Mesothelial cell of epicardium (in vitro differentiated cells): ENCODE measurements around the gene PPP1R3C. TPM values are rescaled to one million over a fixed set of nuclear protein-coding genes. Genes with fewer than 3 reads are reported as not detected.

Source experiments
- DNase-seq, 2 experiments: peaks; one replicate each; pipeline ENCODE4 v3.0.0; 2021; ENCODE audit warnings: low spot score in 2 of 2; ENCODE audit not compliant: unreplicated experiment in 2 of 2
- H3K27ac Mint-ChIP-seq: 2 replicates; pipeline ENCODE4 v1.8.0; 2021; ENCODE audit warnings: mixed read lengths
- H3K27me3 Mint-ChIP-seq: 2 replicates; pipeline ENCODE4 v1.8.0; 2021; ENCODE audit warnings: low read depth, mixed read lengths
- H3K36me3 Mint-ChIP-seq: 2 replicates; pipeline ENCODE4 v1.8.0; 2021; ENCODE audit warnings: mixed read lengths
- H3K4me1 Mint-ChIP-seq: 2 replicates; pipeline ENCODE4 v1.8.0; 2021; ENCODE audit warnings: mixed read lengths
- H3K4me3 Mint-ChIP-seq: 2 replicates; pipeline ENCODE4 v1.8.0; 2021; ENCODE audit warnings: mild to moderate bottlenecking, moderate library complexity, mixed read lengths
- H3K9me3 Mint-ChIP-seq: 2 replicates; pipeline ENCODE4 v1.8.0; 2021; ENCODE audit warnings: mixed read lengths
- total RNA-seq: library from RNA; stranded (reverse); gene quantifications from 3 replicates; pipeline ENCODE4 v1.2.1, GENCODE V29; 2021
- TF ChIP-seq, protein P1 (sequence below): fragments of 200-600 bp; sonication (generic); IDR thresholded peaks from one replicate; pipeline ENCODE4 v1.5.0; 2021; ENCODE audit warnings: antibody characterized with exemption; ENCODE audit not compliant: unreplicated experiment

Gene PPP1R3C
- total RNA-seq, 1 donor from 2014 or later: 9.7 TPM

DNA sequence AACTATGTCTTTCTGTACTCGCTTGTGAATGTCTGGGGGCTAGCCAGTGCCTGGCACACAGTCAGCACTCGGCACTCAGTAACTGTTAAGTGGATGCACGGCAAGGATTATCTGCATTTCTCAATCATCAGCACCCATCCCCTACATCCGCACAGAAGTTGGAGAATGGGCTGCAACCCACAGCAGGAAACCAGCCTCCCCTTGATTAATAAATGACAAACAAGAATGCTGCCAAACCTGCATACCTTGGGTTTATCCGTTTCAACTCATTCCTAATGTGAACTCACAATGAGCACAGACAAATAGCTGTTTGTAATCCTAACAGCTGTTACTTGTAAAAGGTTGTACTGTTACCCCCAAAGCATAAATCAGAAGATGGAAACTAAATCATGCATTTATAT is 28.9 kb downstream of the PPP1R3C start:
- Mint-ChIP-seq H3K4me3 (no peak overlapping the region), H3K4me1 (peaks cover 43% of the 10 kb centered on the region)

DNA sequence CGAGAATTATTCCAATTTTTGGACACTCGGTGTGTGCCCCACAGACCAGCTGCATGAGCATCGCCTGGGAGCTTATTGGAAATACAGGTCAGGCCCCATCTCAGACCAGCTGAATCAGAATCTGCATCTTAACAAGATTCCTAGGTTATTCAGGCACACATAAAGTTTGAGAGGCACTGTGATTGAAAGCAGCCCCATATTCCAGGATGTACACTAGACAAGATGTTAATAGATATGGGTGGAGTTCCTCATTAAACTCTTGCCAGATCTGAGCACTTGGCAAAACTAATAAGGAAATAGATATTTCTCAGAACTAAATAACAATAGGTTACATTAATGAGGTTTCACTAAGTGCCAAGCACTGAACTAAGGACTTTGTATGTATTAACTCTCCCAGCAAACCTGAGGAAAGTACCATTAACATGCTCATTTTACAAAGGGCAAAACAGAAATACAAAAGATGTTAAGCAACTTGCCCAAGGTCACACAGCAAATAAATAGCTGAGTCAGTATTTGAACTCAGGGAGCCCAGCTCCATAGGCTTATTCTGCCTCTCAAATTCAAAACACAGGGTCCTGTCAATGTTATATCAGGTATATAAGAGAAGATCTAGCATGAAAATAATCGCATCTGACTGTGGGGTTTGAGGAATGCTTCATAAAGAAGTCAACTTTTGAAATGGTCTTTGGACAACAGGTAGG is 29.9 kb downstream of the PPP1R3C start:
- Mint-ChIP-seq H3K27ac (peak overlapping the region; percentile 90), H3K4me1 (peaks cover 52% of the 10 kb centered on the region), H3K4me3 (no peak overlapping the region), H3K27me3 (no peaks in the 10 kb centered on the region), H3K36me3 (peaks cover 11% of the 10 kb centered on the region), H3K9me3 (peaks cover 11% of the 10 kb centered on the region)
- no peak for DNase-seq
- TF ChIP-seq, protein P1, sequence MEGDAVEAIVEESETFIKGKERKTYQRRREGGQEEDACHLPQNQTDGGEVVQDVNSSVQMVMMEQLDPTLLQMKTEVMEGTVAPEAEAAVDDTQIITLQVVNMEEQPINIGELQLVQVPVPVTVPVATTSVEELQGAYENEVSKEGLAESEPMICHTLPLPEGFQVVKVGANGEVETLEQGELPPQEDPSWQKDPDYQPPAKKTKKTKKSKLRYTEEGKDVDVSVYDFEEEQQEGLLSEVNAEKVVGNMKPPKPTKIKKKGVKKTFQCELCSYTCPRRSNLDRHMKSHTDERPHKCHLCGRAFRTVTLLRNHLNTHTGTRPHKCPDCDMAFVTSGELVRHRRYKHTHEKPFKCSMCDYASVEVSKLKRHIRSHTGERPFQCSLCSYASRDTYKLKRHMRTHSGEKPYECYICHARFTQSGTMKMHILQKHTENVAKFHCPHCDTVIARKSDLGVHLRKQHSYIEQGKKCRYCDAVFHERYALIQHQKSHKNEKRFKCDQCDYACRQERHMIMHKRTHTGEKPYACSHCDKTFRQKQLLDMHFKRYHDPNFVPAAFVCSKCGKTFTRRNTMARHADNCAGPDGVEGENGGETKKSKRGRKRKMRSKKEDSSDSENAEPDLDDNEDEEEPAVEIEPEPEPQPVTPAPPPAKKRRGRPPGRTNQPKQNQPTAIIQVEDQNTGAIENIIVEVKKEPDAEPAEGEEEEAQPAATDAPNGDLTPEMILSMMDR: no peak

More for the DNA sequence above, 28.9 kb downstream of the PPP1R3C start:
- Mint-ChIP-seq H3K36me3 (peaks cover 11% of the 10 kb centered on the region), H3K27ac (peak overlapping the region; percentile 90), H3K27me3 (no peaks in the 10 kb centered on the region), H3K9me3 (peaks cover 11% of the 10 kb centered on the region)
- no peak for DNase-seq
- TF ChIP-seq, protein P1: no peak

DNA sequence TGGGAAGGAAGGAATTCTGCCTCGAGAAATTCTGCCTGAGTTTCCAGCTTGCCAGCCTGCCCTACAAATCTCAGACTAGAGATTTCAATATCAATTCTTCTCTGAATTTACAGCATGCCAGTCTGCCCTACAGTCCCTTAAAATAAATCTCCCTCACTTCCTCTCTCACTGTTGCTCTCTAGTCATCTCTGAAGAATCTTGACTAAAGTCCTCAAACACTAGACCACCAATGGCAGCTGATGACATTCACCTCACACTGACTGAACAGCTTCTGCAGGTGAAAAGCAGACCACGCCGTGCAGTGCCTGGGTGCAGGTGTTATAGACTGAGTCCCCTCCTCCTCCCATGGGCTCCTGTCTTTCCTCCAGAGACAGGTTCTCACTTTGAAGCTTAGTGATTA is 30.4 kb downstream of the PPP1R3C start:
- H3K36me3 Mint-ChIP-seq: peaks cover 11% of the 10 kb centered on the region
- H3K4me3 Mint-ChIP-seq: no peak overlapping the region
- TF ChIP-seq, protein P1: no peak
- peak overlapping the region; percentile 68 for H3K27ac Mint-ChIP-seq
- peaks cover 11% of the 10 kb centered on the region for H3K9me3 Mint-ChIP-seq
- DNase-seq: no peak
- no peaks in the 10 kb centered on the region for H3K27me3 Mint-ChIP-seq
- H3K4me1 Mint-ChIP-seq: peaks cover 58% of the 10 kb centered on the region

DNA sequence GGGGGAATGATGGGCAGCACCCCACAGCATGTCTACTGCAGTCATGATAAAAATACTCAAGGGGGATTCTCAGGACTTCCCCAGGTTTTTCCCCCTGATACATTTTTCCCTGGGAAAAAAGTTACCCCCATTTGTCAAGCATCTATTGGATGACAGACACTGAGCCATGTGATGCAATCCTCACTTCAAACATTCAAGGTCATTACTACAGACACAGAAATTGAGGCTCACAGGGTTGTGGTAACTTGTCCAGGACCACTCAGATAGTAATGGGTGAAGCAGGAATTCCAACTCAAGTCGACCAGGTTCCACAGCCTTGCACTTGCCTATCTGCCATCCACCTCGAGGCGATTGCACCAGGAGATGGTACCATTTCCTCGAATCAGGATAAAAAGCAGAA is 31.7 kb downstream of the PPP1R3C start:
- Mint-ChIP-seq H3K27me3 (no peaks in the 10 kb centered on the region), H3K27ac (no peak overlapping the region), H3K4me1 (peaks cover 69% of the 10 kb centered on the region), H3K4me3 (no peak overlapping the region), H3K36me3 (peaks cover 9% of the 10 kb centered on the region), H3K9me3 (peaks cover 8% of the 10 kb centered on the region)
- DNase-seq: no peak
- TF ChIP-seq, protein P1: no peak

DNA sequence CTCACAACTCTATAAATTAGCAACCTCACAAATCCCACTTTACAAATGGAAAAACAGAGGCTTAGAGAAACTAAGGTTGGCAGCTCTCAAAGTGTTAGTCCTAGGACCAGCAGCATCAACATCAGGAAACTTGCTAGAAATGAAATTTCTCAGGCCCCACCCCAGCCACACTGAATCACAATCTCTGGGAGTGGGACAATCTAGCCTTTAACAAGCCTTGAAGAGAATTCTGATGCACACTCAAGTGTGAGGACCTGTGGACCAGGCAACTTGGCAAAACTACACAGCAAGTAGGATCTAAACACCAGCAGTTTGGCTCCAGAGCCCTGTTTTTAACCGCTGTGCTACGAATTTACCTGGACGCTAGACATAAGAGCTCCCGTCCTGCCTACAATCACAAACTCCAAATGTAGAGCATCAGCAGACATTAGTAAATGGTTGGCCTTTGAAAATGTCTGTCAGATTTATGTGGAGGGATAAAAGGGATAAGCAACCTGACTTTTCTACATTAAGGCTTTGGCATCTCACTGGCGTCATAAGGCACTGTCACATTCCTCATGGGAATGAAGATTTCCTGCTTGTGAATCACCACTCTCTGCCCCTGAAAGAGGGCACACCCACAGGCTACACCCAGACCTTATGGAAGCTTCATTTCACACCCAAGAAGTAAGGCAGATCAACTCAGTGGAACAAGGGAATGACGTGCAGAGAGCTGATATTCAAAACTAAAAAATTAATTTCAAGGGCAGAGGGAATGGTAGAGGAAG is 34.5 kb downstream of the PPP1R3C start:
- H3K4me3 Mint-ChIP-seq: no peak overlapping the region

More for the DNA sequence above, 34.5 kb downstream of the PPP1R3C start:
- Mint-ChIP-seq H3K9me3 (no peaks in the 10 kb centered on the region), H3K27me3 (no peaks in the 10 kb centered on the region), H3K4me1 (peaks cover 60% of the 10 kb centered on the region), H3K27ac (peak overlapping the region; percentile 92), H3K36me3 (no peaks in the 10 kb centered on the region)
- TF ChIP-seq, protein P1: no peak
- DNase-seq: no peak
